GM19025 (cell line): Measurements from ENCODE around the gene LMX1B.
"Not testable (repeated sequence)": the region's sequence is repeated elsewhere in the genome, so short reads cannot be mapped to it uniquely, and the experiment has no call there.

ENCODE experiments used
- ATAC-seq: cut with Tn5 transposase; IDR thresholded peaks from one replicate; pipeline ENCODE4 v1.9.1; 2021; ENCODE audit warnings: mild to moderate bottlenecking, low read depth, moderate library complexity; ENCODE audit not compliant: unreplicated experiment

The LMX1B gene

DNA sequence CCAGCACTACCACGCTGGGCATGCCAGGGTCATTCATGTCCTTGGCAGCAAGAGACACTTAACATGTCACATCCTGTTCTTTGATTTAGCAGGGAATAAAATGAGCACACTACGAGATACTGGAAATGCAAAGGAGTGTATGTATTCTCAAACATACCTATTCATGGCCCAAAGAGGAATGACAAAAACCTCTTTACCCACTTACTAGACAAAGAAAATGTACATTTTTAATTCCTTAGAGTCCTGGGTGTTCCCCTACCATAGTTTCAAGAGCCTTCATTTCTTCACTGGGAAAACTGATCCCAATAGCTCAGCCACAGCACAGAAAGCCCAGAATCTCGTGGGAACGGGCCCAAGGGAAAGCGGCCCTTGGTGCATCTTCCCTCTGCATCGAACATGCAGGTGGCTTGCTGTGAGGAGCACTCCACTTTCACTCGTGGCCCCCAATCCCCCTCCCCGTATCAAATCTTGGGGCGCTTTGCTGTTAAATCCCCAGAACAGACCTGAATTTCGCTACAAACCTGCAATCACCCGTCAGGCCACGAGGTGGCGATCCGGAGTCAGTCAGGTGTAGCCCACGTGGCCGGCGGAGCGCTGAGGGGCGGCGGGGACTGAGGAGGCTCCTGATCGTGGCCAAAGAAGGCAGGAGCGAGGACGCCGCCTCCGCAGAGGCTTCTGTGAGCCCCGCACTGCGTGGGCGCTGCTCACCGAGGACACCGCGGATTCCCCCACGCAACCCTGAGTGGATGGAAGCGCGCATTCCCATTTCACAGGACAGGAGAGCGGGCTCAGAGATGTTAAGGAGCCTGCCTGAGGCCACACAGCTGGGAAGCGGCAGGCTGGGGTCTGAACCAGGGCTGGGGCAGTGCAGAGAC is 91.4 kb downstream of the LMX1B start:
- no peak for ATAC-seq

DNA sequence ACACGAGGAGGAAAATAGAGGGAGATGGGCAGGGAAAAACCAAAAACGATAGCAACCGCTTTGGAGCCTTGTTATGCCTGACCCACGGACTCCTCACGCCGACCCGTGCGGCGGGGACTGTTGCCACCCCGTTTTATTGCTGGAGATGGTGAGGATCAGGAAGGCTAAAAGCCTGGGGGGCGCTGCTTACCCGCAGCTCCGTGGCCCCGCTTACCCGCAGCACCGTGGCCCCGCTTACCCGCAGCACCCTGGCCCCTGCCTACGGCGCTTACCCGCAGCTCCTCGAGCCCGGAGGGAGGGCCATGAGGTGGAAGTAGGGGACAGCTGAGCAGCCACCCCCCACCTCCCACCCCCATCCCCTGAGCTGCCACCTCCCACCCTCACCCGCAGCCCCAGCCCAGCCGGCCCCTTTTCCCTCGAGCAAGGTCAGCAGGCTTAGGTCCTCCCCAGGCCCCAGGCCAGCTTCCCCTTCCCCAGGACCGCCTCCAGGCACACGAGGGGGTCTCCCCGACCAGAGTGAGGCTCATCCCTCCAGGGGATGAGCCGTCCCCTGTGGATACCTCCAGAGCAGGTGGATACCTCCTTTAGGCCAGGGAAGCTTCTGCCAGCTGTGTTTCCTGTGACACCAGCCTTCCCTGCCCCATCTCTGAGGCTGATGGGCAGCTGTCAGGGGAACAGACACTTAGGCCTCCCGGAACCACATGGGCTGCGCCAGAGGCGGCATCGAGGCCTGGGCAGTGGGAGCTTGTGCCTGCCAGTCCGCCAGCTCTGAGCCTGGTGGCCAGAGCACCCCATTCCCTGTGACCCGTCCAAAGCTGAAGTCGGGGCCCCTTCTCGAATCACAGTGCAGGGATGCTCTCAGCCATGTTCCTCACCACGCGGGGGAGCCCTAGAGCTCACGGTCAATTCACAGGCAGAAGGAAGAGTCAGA is 92.3 kb downstream of the LMX1B start:
- ATAC-seq = no peak

DNA sequence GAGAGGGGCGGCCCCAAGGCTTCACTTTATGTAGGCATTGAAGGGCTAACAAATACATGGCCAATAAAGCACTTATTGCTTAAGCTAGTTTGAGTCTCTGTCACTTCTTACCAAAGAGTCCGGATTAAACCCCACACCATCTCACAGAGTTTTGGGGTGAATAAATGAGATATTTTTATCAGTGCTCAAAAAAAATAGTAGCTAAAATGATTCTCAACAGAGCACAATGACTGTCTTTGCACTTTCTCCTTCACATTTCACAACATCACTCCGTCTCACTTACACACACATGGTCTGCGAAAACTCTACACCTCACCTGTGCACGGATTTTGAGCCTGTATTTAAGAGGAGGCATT is 92.9 kb downstream of the LMX1B start:
- ATAC-seq = no peak

GRCh38 chr9:126707083-126707482 is 93.4 kb downstream of the LMX1B start:
- ATAC-seq = no peak

DNA sequence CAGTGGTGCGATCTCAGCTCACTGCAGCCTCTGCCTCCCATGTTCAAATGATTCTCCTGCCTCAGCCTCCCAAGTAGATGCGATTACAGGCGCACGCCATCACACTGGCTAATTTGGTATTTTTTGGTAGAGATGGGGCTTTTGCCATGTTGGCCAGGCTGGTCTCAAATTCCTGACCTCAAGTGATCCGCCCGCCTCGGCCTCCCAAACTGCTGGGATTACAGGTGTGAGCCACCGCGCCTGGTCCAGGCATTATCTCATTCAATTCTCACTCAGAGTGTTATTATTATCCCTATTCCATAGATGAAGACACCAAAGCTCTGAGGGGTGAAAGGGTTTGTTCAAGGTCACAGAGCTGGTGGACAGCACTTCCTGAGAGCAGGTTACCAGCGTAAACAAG is 94.0 kb downstream of the LMX1B start:
- ATAC-seq = not testable (repeated sequence)

- no peak for ATAC-seq
These were observed 94.5 kb downstream of the LMX1B start for GRCh38 chr9:126708178-126708577.

GRCh38 chr9:126709241-126709640 is 95.5 kb downstream of the LMX1B start:
- no peak for ATAC-seq

GRCh38 chr9:126715382-126715781 is 101.7 kb downstream of the LMX1B start:
- no peak for ATAC-seq

DNA sequence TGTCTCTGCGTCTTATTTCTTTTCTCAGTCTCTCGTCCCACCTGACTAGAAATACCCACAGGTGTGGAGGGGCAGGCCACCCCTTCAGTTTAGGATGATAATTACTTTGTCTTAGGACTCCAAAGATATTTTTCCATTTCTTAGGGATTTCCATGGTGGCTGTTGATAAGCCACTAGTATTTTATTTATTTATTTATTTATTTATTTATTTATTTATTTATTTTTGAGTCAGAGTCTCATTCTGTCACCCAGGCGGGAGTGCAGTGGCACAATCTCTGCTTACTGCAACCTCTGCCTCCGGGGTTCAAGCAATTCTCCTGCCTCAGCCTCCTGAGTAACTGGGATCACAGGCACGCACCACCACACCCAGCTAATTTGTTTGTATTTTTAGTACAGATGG is 103.7 kb downstream of the LMX1B start:
- not testable (repeated sequence) for ATAC-seq

DNA sequence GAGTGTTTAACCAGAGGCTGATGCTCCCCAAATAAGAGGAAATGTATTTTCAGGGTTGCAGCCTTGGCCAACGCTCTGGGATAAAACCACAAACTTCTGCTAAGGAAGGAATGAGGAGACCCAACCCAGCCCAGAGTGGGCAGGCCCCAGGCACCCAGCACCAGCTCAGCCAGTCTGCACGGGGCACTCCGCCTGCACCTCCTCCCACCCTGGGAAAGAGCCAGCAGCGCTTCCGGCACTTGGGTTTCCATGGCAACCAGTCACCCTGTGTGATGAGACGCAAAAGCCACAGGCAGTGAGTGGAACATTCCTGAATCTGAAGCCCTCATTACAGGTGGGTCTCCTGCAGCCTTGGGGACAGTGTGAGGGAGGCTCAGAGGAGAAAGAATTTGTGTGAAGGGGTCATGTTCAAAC is 105.9 kb downstream of the LMX1B start:
- no peak for ATAC-seq

- no peak for ATAC-seq
These were observed 106.3 kb downstream of the LMX1B start for GRCh38 chr9:126720036-126720435.

DNA sequence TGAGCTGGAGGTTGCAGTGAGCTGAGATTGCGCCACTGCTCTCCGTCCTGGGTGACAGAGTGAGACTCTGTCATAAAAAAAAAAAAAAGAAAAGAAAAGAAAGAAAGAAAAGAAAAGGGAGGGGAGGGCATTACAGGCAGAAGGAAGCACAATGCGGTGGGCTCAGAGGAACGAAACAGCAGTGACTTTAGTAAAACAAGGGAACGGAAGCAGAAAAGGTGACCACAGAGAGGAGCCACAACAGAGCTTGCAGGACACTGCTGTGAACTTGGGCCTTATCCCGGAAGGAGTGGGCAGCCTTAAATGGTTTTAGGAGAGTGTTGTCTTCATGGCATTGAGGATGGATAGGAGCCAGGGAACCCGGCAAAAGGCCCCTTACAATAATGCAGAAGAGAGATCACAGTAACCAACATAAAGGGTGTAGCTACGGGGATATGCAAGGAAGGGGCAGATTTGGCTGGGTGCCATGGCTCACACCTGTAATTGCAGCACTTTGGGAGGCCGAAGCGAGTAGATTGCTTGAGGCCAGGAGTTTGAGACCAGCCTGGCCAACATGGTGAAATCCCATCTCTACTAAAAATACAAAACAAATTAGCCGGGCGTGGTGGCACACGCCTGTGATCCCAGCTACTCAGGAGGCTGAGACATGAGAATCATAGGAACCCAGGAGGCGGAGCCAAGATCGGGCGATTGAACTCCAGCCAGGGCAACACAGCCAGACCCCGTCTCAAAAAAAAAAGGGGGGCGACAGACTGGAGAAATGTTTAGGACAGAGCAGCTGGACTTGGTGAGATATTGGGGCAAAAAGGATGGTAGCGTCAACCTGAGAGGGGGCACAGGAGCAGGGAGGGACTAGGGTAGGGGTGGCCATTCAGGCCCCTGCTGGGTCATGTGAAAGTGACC is 107.2 kb downstream of the LMX1B start:
- ATAC-seq = no peak

- no peak for ATAC-seq
These were observed 107.8 kb downstream of the LMX1B start for GRCh38 chr9:126721564-126721981.

- ATAC-seq = peak; percentile 86
These were observed 108.7 kb downstream of the LMX1B start for GRCh38 chr9:126722252-126722921.

GRCh38 chr9:126722922-126723806 is 109.4 kb downstream of the LMX1B start:
- peak; percentile 15 for ATAC-seq

DNA sequence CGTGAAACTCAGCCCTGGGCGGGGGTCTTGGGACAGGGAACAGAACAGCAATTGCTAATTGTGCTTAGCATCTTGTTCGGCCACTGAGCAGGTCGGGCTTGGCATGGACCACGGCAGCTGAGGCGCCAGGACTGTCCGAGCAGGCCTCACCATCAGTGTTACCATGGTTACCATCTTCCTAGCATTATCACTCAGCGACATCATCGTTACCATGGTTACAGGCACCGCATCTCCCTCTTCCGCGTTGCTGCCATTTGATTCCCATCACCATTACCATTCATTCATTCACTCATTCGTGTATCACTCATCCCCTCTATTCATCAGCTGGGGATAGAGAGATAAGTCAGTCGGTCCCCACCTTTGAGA is 110.1 kb downstream of the LMX1B start:
- no peak for ATAC-seq

DNA sequence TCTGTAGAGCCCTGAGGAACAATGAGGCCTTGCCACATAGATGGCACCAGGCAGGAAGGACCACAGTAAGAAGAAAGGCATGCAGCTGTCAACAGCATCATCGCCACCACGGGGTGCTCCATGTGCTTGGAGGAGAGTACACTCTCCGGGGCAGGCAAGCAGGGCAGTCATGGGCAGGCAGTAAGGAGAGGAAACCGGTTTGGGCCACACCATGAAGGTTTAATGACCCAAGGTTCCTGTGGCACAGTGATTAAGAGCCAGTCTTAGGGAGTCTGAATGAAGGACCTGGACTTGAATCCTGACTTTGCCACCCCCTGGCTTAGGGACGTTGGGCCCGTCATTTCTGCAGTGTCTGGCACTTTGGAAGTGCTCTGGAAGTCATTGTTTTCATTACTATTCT is 110.5 kb downstream of the LMX1B start:
- no peak for ATAC-seq

GRCh38 chr9:126725485-126725884 is 111.8 kb downstream of the LMX1B start:
- ATAC-seq = not testable (repeated sequence)

GRCh38 chr9:126728210-126728609 is 114.5 kb downstream of the LMX1B start:
- not testable (repeated sequence) for ATAC-seq
